Activated naive CD4-positive, alpha-beta T cell treated with anti-CD3 and anti-CD28 coated beads, Interleukin-2, amount 10 ng/mL, durations not matched to agents 7 days and 5 days (primary cell): ENCODE results near the gene MSANTD2.
A peak's percentile ranks its signal among the peaks of the same experiment; 100 is the strongest.

Experiments
- CTCF ChIA-PET: fragments of 350-600 bp; sonication (Branson Sonifier 250); formaldehyde crosslinking; loops from one replicate; lab custom pipeline; 2021; ENCODE audit warnings: antibody characterized with exemption; lab: Charles Lee
- DNase-seq: peaks from one replicate; pipeline ENCODE4 v3.0.0-alpha.2; 2020
- H3K27ac Mint-ChIP-seq: one replicate; pipeline ENCODE4 v1.8.0; 2021; ENCODE audit warnings: mild to moderate bottlenecking, moderate library complexity, mixed read lengths
- H3K27me3 Mint-ChIP-seq: one replicate; pipeline ENCODE4 v1.8.0; 2021; ENCODE audit warnings: mild to moderate bottlenecking, mixed read lengths
- H3K36me3 Mint-ChIP-seq: one replicate; pipeline ENCODE4 v1.8.0; 2021; ENCODE audit warnings: mixed read lengths
- H3K4me1 Mint-ChIP-seq: one replicate; pipeline ENCODE4 v1.8.0; 2021; ENCODE audit warnings: mixed read lengths
- H3K4me3 Mint-ChIP-seq: one replicate; pipeline ENCODE4 v1.8.0; 2021; ENCODE audit warnings: mild to moderate bottlenecking, moderate library complexity, mixed read lengths
- H3K9me3 Mint-ChIP-seq: one replicate; pipeline ENCODE4 v1.8.0; 2021; ENCODE audit warnings: mixed read lengths

The MSANTD2 gene

DNA sequence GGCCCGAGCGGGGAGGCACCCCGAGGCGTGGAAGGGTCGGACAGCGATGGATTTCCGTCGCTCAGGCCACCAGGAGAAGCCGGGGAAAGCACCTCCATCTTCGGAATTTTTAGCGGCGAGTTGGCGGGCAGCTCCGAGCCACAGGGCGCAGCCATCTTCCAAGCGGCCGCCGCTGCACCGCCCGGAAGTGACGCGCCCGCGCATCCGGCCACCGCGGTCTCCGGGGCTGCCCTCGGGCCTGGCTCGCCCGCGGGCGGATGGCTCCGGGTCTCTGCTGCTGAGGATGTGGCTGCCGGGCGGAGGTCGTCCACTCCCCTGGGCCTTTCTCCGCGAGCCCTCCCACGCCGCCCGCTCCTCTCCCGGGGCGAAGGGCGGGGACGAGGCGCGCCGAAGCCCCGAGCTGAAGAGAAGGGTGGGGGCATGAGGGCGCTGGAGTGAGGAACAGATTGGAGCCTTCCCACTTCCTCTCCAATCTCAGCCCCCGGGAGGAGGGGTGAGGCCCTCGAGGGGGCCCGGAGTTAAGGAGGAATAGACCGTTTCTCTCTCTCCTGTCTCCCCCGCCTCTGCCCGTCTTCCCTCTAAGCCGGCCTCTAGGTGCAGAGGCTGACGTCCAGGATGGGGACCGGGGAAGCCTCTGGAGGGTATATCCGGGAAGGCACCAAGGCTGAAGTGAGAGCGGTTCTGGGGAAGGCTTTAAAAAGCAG, at the start of gene MSANTD2:
Gene MSANTD2, minus strand, starts transcription at position 181 of the 704 bp plus-strand sequence. Its CDS starts 26 bp downstream, at position 155.
- CTCF ChIA-PET = interaction anchor here (0.6 to 2.0 kb wide), 6 partner anchors 36 to 154 kb away, joined by 3 to 11 read pairs (median 7); partner anchors contain the start of genes SIAE and SPA17
- H3K36me3 Mint-ChIP-seq = peaks cover 2% of the 10 kb centered on the region
- no peaks in the 10 kb centered on the region for H3K9me3 Mint-ChIP-seq
- peaks cover 27% of the 10 kb centered on the region for H3K4me1 Mint-ChIP-seq
- H3K27ac Mint-ChIP-seq = peak within 1 kb of the TSS; percentile 96
- peak; percentile 86 for DNase-seq
- peak within 1 kb of the TSS; percentile 94 for H3K4me3 Mint-ChIP-seq
- peaks cover 9% of the 10 kb centered on the region for H3K27me3 Mint-ChIP-seq

DNA sequence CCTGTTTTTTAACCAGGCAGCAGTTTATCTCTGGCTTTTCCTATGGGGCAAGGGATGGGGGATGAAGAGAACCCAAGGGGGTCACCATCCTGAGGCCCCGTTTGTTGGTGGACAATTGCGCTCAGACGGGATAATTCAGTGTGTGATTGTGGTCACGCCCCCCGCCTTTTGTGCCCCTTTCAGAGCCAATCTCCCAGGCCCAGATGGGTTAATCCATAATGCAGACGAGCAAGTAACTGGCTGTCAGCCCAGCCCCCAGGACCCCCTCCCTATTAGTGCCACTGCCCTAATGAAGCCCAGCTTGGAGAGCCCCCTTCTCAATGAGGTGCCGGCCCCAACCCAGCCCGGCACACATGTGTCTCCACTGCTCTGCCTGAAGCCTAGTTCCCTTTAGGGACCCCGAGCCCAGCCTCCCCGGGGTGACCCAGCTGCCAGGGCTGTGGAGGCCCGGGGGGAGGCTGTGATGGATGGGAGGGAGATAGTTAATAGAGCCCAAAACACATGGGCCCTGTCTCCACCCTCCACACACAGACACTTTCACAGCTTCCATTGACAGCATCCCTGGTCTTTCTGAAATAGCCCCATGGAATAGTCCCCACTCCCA, 46.0 kb upstream of the MSANTD2 start:
- CTCF ChIA-PET = interaction anchor here (1.6 kb wide), 1 partner anchor 20 kb away, joined by 5 read pairs; the partner anchor contains the start of gene ROBO3
- H3K27me3 Mint-ChIP-seq = peaks cover 96% of the 10 kb centered on the region
- H3K4me1 Mint-ChIP-seq = no peaks in the 10 kb centered on the region
- H3K9me3 Mint-ChIP-seq = no peaks in the 10 kb centered on the region
- no peak overlapping the region for H3K27ac Mint-ChIP-seq
- no peak for DNase-seq
- H3K36me3 Mint-ChIP-seq = no peaks in the 10 kb centered on the region
- H3K4me3 Mint-ChIP-seq = no peak overlapping the region

DNA sequence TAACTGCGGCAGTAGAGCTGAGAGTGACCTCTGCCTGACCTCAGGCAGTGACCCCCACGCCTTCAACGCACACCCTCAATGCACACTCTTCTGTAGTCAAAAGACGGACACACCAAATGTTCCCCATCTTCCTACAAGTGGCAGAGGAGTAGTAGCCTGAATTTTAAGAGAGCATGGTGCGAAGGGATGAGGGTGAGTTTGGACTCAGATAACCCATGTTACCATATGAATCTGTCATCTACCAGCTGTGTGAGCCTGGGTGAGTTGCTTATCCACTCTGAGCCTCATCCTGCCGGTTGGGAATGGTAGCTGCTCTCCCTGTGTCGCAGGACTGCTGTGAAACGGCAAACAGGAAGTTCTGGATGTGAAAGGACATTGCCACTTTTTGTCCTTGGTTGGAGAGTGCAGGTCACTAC, 44.5 kb upstream of the MSANTD2 start:
- Mint-ChIP-seq H3K4me3 (no peak overlapping the region), H3K36me3 (no peaks in the 10 kb centered on the region)
- DNase-seq = no peak

DNA sequence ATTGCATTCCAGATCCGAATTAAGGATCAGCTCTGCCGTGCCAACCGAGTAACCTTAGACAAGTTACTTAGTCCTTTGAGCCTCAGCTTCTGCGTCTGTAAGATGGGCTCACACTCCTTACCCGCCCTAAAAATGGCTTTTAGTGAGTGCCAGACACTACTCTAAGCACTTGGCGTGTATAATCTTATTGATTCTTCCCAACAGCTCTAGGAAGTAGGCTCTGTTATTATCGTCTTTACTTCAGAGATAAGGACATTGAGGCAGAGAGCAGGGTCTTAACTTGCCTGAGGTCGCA, 43.4 kb upstream of the MSANTD2 start:
- CTCF ChIA-PET = interaction anchor here (3.1 kb wide), 1 partner anchor 23 kb away, joined by 9 read pairs; the partner anchor contains the start of gene ROBO3
- H3K36me3 Mint-ChIP-seq = no peaks in the 10 kb centered on the region
- no peak overlapping the region for H3K27ac Mint-ChIP-seq
- H3K4me1 Mint-ChIP-seq = peaks cover 7% of the 10 kb centered on the region
- DNase-seq = no peak
- no peak overlapping the region for H3K4me3 Mint-ChIP-seq
- peaks cover 99% of the 10 kb centered on the region for H3K27me3 Mint-ChIP-seq
- H3K9me3 Mint-ChIP-seq = no peaks in the 10 kb centered on the region

More for the DNA sequence above, 44.5 kb upstream of the MSANTD2 start:
- peaks cover 99% of the 10 kb centered on the region for H3K27me3 Mint-ChIP-seq
- CTCF ChIA-PET = interaction anchor here (0.8 to 1.0 kb wide), 2 partner anchors 22 to 193 kb away, joined by 3 to 5 read pairs; no protein-coding TSS in a partner anchor
- H3K4me1 Mint-ChIP-seq = peaks cover 7% of the 10 kb centered on the region
- H3K27ac Mint-ChIP-seq = no peak overlapping the region
- no peaks in the 10 kb centered on the region for H3K9me3 Mint-ChIP-seq

DNA sequence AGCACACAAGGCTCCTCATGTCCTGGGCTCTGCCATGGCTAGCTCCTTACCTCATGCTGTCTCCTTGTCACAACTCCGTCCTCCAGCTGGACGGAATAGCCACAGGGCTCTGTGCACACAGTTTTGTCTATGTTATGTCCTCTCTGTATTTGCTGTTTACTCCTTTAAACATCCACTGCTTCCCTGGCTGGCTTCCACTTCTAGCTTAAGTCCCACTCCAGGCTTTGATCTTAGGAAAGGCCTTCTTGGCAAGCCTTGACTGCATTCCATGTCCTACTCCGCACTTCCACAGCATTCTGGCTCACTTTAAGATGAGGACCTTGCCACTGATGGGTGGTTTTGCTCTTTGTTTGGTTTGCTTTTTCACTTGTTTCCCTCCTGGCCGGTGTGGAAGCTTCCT, 42.1 kb upstream of the MSANTD2 start:
- no peak for DNase-seq
- H3K27ac Mint-ChIP-seq = no peak overlapping the region

DNA sequence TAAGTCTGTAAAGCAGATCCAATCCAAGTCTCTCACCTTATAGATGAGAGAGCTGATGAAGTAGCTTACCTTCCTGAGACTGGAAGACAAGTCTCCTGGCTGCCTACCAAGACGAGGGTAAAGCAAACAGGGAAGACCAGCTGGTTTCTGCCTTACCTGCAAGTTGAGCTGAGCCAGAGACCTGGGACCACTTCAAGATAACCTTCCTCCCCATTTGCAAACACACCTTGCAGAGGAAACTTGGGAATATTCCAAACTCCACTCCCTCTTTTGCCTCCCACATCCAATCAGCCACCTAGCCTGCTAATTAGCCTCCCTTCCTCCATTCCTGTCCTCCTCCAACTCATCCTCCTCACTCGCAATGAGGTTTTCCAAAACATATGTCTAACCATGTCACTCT, 41.6 kb upstream of the MSANTD2 start:
- Mint-ChIP-seq H3K27ac (no peak overlapping the region), H3K4me1 (peaks cover 16% of the 10 kb centered on the region), H3K4me3 (no peak overlapping the region), H3K9me3 (no peaks in the 10 kb centered on the region), H3K27me3 (peaks cover 99% of the 10 kb centered on the region), H3K36me3 (no peaks in the 10 kb centered on the region)
- CTCF ChIA-PET = interaction anchor here (0.7 to 3.1 kb wide), 3 partner anchors 12 to 201 kb away, joined by 3 to 9 read pairs (median 3); partner anchors contain the start of gene ROBO3
- DNase-seq = no peak

More for the DNA sequence above, 42.1 kb upstream of the MSANTD2 start:
- CTCF ChIA-PET = interaction anchor here (0.7 to 3.1 kb wide), 3 partner anchors 12 to 201 kb away, joined by 3 to 9 read pairs (median 3); partner anchors contain the start of gene ROBO3
- H3K27me3 Mint-ChIP-seq = peaks cover 99% of the 10 kb centered on the region
- no peaks in the 10 kb centered on the region for H3K9me3 Mint-ChIP-seq
- no peak overlapping the region for H3K4me3 Mint-ChIP-seq
- H3K4me1 Mint-ChIP-seq = peaks cover 11% of the 10 kb centered on the region
- no peaks in the 10 kb centered on the region for H3K36me3 Mint-ChIP-seq

DNA sequence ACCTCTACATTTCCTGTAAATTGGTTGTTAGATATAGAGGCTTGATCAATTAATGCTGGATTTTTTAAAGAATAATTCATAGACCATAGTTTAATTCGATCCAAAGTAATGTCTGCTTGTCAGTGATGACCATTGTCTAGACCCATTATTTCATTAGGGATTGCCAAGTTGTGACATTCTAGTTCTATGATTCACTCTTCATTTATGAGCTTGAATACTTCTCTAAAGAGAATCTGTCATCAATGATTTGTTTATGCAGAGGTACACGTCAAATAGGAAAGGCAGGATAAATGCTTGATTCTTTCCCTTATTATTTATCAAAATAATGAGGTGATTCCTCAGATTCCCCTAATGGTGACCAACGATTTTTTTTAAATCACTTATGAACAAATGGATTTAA, 41.0 kb upstream of the MSANTD2 start:
- Mint-ChIP-seq H3K36me3 (no peaks in the 10 kb centered on the region), H3K27ac (no peak overlapping the region), H3K4me3 (no peak overlapping the region), H3K9me3 (no peaks in the 10 kb centered on the region), H3K4me1 (peaks cover 20% of the 10 kb centered on the region), H3K27me3 (peaks cover 95% of the 10 kb centered on the region)
- CTCF ChIA-PET = interaction anchor here (3.1 kb wide), 1 partner anchor 25 kb away, joined by 9 read pairs; the partner anchor contains the start of gene ROBO3
- DNase-seq = no peak

GRCh38 chr11:124840666-124841065, 40.5 kb upstream of the MSANTD2 start:
- Mint-ChIP-seq H3K27me3 (peaks cover 95% of the 10 kb centered on the region), H3K36me3 (no peaks in the 10 kb centered on the region), H3K9me3 (no peaks in the 10 kb centered on the region), H3K4me1 (peaks cover 21% of the 10 kb centered on the region), H3K4me3 (no peak overlapping the region), H3K27ac (no peak overlapping the region)
- DNase-seq = no peak
- CTCF ChIA-PET = no interaction called here

DNA sequence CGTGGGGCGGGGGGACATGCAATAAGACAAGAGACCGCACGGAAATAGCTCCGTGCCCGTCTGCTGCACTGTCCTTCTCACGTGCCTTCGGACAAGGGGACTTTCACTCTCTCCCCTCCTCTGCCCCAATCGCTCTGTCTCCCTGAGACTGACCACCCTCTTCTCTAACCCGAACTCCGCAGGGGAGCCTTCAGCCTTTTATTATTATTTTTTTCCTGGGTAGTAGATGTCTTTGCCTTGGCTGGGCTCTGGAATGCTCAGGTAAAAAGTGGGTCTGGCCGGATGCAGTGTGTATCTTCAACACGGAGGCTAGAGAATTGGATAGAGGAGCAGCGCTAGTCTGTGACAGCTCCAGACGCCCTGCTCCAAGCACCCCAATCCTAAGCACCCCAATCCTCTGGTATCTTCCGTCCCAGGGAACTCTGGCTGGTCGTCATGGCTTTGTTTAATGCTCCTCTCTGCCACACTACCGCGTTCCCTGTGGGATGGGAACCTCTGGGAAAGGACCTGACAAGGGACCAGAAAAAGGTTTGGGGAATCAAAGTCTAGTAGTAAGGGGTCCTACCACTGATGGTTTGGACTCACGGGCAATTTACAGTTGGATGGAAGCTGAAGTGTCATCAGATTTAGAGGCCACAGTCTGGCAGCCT, 39.9 kb upstream of the MSANTD2 start:
- Mint-ChIP-seq H3K36me3 (no peaks in the 10 kb centered on the region), H3K4me1 (peaks cover 21% of the 10 kb centered on the region), H3K27me3 (peaks cover 95% of the 10 kb centered on the region), H3K27ac (no peak overlapping the region), H3K4me3 (no peak overlapping the region), H3K9me3 (no peaks in the 10 kb centered on the region)
- no peak for DNase-seq
- CTCF ChIA-PET = interaction anchor here (3.2 to 7.8 kb wide), 2 partner anchors 26 to 169 kb away, joined by 26 to 76 read pairs; partner anchors contain the start of genes ROBO3, SIAE and SPA17

- H3K4me3 Mint-ChIP-seq = no peak overlapping the region
- H3K9me3 Mint-ChIP-seq = no peaks in the 10 kb centered on the region
- H3K27ac Mint-ChIP-seq = no peak overlapping the region
- H3K27me3 Mint-ChIP-seq = peaks cover 88% of the 10 kb centered on the region
- DNase-seq = no peak
- H3K4me1 Mint-ChIP-seq = peaks cover 21% of the 10 kb centered on the region
- CTCF ChIA-PET = interaction anchor here (1.0 to 7.8 kb wide), 10 partner anchors 22 to 196 kb away, joined by 3 to 76 read pairs (median 6); partner anchors contain the start of genes ROBO3, SIAE and SPA17
- H3K36me3 Mint-ChIP-seq = no peaks in the 10 kb centered on the region
Measured at GRCh38 chr11:124839128-124839971, 39.1 kb upstream of the MSANTD2 start.

DNA sequence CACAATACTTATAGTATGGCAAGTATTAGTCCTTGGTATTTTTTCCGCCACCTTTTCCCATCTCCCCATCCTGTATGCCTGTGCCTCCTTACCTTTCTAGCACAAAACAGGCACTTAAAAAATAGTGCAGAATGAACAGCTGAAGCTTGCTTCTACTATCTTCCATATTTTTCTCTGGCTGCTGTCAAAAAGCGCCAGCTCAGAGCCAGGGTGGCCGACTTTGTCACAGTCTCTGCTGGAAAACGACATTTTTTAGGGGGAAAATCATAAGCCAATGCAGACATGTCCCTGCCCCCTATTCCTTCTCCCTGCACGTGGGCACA, 38.6 kb upstream of the MSANTD2 start:
- CTCF ChIA-PET = interaction anchor here (0.6 to 7.8 kb wide), 16 partner anchors 10 to 195 kb away, joined by 3 to 76 read pairs (median 6); partner anchors contain the start of genes ROBO3, SIAE and SPA17
- Mint-ChIP-seq H3K36me3 (no peaks in the 10 kb centered on the region), H3K27me3 (peaks cover 86% of the 10 kb centered on the region), H3K4me3 (no peak overlapping the region), H3K27ac (no peak overlapping the region), H3K4me1 (peaks cover 21% of the 10 kb centered on the region), H3K9me3 (no peaks in the 10 kb centered on the region)
- DNase-seq = no peak

- no peak for DNase-seq
- H3K27me3 Mint-ChIP-seq = peaks cover 86% of the 10 kb centered on the region
Measured at GRCh38 chr11:124837491-124837856, 37.3 kb upstream of the MSANTD2 start.

DNA sequence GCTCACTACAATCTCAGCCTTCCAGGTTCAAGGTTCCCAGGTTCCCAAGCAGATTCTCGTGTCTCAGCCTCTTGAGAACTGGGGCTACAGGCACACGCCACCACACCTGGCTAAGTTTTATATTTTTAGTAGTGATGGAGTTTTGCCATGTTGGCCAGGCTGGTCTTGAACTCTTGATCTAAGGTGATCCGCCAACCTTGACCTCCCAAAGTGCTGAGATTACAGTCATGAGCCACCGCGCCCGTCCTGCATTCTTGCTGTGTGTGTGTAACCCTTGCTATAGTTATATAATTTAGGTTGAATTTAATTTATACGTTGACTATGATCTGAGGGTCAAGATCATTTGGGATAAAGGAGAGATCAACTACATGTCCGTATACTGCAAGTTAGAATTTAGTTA, 35.7 kb upstream of the MSANTD2 start:
- Mint-ChIP-seq H3K27ac (no peak overlapping the region), H3K9me3 (no peaks in the 10 kb centered on the region), H3K27me3 (peaks cover 85% of the 10 kb centered on the region), H3K4me1 (peaks cover 21% of the 10 kb centered on the region), H3K4me3 (peak overlapping the region; percentile 56), H3K36me3 (no peaks in the 10 kb centered on the region)
- no peak for DNase-seq
- CTCF ChIA-PET = interaction anchor here (1.4 to 7.8 kb wide), 5 partner anchors 41 to 192 kb away, joined by 4 to 76 read pairs (median 9); partner anchors contain the start of genes SIAE and SPA17

More at GRCh38 chr11:124837491-124837856, 37.3 kb upstream of the MSANTD2 start:
- H3K9me3 Mint-ChIP-seq = no peaks in the 10 kb centered on the region
- H3K27ac Mint-ChIP-seq = no peak overlapping the region
- H3K4me1 Mint-ChIP-seq = peaks cover 21% of the 10 kb centered on the region
- no peak overlapping the region for H3K4me3 Mint-ChIP-seq
- CTCF ChIA-PET = interaction anchor here (0.6 to 7.8 kb wide), 27 partner anchors 24 to 476 kb away, joined by 3 to 76 read pairs (median 6); partner anchors contain the start of genes MSANTD2, ROBO3, SIAE and SPA17
- no peaks in the 10 kb centered on the region for H3K36me3 Mint-ChIP-seq
